GM21576 (cell line): ENCODE results near the gene EN1.
A peak's percentile ranks its signal among the peaks of the same experiment; 100 is the strongest.

ENCODE experiments used
- ATAC-seq: cut with Tn5 transposase; IDR thresholded peaks from one replicate; pipeline ENCODE4 v1.9.1; 2021; ENCODE audit warnings: mild to moderate bottlenecking, moderate library complexity; ENCODE audit not compliant: unreplicated experiment

EN1 gene

GRCh38 chr2:118856330-118856977, 9.0 kb upstream of the EN1 start:
- ATAC-seq, result no peak

DNA sequence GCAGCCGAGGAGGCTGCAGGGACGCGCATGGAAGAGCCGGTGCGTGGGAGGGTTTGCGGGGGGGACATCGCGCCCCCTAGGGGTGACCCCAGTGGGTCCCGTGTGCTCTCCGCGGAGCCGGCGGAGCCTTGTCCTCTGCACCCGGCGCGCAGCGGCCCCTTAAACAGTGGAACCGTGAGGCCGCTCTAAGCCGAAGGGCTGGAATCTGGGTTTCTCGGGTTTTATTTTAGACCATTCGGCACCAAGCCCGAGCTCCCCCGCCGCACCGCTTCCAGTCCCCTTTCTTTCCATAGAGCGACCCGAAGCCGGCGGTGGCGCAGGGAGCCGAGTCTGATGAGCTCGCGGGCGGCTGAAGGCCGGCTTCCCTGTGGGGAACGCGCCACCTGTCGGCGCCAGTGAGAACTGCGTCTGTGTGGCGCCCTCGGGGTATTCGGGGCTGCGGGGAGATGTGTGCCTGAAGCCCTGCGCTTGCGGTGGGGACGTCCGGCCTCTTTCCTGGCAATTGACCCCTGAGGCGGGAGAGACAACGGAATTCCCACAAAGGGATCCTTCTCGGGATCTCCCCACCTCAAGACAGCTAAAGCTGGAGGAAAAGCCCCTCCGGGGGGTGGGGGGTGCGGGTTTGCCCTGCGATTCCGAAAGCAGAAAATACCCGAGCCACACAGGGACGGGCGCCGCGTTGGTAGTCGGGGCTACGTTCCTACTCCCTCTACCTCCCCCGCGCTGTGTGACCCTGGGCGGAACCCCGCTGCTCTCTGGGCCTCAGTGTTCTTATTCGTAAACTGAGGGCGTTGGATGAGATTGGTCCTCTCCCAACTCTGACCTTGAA, 8.2 kb upstream of the EN1 start:
- peak; percentile 82 for ATAC-seq

GRCh38 chr2:118854507-118855345, 7.3 kb upstream of the EN1 start:
- ATAC-seq, result no peak

DNA sequence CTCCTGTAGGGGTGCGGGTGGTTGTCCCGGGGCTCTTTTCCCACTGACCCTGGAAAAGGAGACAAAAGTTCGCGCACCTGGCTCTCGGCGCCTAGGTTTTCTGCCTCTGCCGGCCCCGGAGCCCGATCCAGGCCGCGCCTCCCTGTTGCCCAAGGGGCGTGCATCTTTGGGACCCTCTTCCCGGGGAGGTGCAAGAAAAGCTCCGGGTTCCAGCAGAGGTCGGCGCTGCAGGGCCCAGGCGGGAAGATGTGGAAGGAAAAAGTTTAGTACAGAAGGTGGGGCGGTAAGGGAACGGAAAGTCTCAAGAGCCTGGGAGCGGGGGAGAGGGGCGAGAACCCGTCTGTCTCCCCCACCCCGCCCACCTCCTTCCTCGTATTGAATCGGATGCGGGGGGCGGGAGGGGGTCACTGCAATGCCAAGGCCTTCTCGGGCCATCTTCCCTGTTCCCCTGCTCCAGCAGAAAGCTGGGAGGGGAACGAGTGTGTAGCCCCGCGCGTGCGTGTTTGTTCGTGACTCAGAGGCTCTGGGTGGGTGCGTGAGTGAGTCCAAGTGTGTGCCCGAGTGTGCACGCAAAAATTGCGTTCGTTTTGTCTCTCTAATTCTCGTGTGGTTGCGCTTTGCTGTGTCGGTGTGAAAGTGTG, 6.3 kb upstream of the EN1 start:
- no peak for ATAC-seq

DNA sequence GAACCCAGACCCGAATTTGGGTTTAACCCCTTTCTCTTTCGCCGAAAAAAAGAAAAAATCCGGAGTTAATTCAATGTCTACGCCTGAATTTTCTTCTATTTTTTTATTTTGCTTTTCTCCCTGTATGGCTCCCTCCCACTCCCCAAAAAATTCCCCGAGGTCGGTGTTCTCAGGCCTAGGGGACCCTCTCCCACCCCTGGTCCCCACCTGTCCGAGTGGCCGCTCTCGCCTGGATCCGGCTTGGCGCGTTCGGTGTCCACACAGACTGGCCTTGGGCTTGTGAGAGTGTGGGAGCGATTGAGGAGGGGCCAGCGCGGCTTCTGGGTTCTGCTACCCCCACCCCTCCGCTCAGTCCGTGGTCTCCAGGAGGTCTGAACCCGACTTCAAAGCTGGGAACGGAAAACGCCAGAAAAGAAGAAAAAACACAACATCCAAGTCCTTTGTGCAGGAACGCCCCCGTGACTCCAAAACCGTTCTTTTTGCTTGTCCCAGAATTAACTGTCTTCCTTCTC, 5.7 kb upstream of the EN1 start:
- no peak for ATAC-seq

- no peak for ATAC-seq
These were observed 5.2 kb upstream of the EN1 start for GRCh38 chr2:118852605-118853128.

GRCh38 chr2:118851650-118852049, 4.2 kb upstream of the EN1 start:
- no peak for ATAC-seq

GRCh38 chr2:118850901-118851415, 3.5 kb upstream of the EN1 start:
- no peak for ATAC-seq

- no peak for ATAC-seq
These were observed 2.9 kb upstream of the EN1 start for GRCh38 chr2:118850168-118850900.

DNA sequence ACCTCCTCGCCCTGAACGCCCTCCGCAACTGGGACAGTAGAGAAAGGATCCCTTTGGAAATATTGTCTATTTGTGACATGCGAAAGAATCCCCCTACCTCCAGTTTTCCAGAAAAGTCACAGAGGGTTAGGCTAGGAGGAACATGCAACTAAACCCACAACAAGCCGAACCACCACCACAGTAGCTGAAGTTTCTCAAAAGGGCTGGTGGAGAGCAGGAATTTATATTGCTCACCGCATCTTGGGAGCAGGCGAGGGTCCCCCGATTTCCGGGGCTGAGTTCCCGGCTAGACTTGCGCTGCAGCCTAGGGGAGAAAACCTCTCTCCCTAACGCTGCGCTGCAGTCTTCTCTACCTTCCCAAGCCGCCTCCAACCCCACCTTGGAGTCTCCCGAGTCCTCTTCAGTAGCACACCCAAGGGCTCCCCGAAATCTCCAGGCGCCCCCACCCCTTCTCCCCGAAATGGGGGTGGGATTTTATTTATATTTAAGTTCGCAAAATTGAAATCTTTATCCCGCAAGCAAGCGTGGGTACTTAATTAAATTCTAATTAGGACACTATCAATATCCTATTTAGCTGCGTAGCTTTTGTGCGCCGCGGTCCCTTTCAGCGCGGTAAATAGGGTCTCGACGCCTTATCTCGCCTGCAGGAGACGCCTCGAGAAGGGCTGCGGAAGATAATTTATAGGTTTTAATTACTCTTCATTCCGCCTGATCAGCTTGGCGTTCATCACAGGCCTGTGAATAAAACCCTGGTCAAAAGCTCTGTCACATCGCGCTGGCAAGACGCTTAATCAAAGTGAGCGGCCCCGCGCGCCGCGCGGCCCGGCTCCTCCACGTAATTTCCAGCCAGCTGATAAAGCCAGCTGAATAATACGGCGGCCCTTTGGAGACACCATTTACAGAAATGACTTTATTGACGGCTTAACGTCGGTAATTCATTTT, 2.0 kb upstream of the EN1 start:
- ATAC-seq, result no peak

- ATAC-seq, result no peak
These were observed 1.2 kb upstream of the EN1 start for GRCh38 chr2:118848381-118849225.

DNA sequence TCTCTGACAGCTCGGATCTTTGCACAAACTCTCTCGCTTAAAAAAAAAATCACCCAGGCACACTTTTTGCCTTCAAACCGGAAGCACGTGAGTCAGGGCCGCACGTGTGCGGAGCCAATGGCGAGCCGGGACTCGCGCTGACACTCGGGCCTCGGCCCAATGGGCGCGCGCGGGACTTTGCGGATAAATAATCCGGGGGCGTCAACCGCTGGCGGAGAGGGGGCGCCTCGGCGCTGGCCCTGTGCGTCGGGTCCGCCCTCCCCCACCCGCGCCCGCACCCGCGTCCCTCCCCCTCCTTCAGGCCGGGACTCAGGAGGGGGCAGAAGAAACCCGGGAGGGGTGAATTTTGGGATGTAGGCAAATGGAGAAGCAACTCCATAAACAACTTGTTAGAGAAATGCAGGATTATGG, 319 bp upstream of the EN1 start:
- ATAC-seq, result no peak

DNA sequence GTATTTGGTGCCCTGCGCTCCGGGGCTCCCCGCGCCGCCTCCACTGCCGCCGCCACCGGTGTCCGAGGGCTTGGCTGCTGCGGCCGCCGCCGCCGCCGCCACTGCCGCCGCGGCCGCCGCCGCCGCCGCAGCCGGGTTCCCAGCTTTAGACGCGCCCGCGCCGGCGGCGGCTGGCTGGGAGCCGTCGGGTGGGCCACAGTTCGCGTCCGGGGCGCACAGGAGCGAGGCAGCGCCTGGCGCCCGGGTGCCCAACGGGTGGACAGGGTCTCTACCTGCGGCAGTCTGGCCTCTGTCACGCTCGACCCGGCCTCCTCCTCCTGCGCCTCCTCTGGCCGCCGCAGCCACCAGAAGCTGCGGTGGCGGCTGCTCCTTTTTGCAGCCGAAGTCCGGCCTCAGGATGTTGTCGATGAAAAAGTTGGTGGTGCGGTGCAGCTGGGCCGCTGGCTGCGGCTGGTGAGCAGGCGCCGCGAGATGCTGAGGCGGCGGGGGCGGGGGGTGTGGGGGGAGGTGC, 951 bp downstream of the EN1 start:
- no peak for ATAC-seq

DNA sequence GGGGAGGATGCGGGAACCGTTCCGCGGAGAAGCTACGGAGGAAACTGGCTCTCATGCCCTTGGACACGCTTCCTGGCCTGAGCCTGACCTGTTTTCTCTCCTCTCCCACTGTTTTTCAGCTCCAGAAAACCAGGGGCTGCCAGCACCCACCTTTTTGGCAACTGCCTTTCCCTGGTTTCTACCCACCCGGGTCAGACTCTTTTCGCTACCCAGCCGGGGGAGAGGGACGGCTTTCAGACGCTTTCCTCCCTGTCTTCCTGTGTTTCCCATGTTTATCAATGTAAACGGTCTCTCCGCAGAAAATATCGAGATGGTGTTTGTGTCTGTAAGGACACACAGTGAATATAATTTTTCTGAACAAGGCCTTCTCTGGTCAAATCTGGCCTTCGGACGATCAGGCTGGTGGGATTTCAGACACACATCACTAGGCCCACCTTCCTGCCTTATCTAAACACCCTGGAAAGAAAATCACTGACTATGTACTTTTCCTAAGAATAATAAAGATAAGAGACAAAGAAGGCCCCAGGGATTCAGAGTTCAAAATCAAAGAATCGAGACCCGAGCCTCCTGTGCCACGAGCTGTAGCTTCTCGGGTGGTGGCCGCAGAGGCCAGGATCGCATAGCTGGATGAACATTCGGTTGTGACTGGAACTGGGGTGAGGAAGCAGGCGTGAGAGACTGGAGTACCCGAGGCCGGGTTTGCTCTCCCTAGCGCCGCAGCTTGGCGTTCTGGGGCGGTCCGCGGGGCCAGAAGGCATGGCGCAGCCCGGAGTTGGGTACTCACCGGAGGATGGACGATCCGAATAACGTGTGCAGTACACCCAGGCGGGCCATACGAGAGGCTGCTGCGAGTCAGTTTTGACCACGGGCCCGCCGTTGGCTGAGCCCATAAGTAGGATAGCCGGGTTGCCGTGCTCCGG, 1.7 kb downstream of the EN1 start:
- no peak for ATAC-seq

GRCh38 chr2:118845005-118845521, 2.4 kb downstream of the EN1 start:
- no peak for ATAC-seq
